Measurements from ENCODE around the gene CDH23.

GRCh38 chr10:71512761-71513539 lies 116.2 kb downstream of the CDH23 start:
- TF ChIP-seq CTCF (IDR thresholded peaks at IDR 0.05) (no peak), PHF8 (IDR thresholded peaks at IDR 0.05; ENCODE audit: borderline replicate concordance, low read depth) (no peak), MYC (IDR thresholded peaks at IDR 0.05; ENCODE audit: borderline replicate concordance, low read length) (no peak), FOXS1 (CRISPR knock-in tag; IDR thresholded peaks at IDR 0.05) (no peak), TP53 (CRISPR knock-in tag; IDR thresholded peaks at IDR 0.05) (no peak), EP300 (IDR thresholded peaks at IDR 0.05) (no peak)

Measured in A549 (cell line).